ENCODE measurements around the gene SPRED2. TPM values are rescaled to one million over a fixed set of nuclear protein-coding genes. Genes with fewer than 3 reads are reported as not detected.
"Not testable (repeated sequence)": the region's sequence is repeated elsewhere in the genome, so short reads cannot be mapped to it uniquely, and the experiment has no call there.

Gene SPRED2
- total RNA-seq, 1 experiment from 2014 or later: 33.3 TPM

GRCh38 chr2:65340898-65341681, 91.3 kb downstream of the SPRED2 start:
- CTCF ChIA-PET: no interaction called here
- intact Hi-C loops (cut with micrococcal nuclease; ENCODE audit: unreplicated experiment): no loop called here
- H3K4me1 Mint-ChIP-seq (ENCODE audit: low read depth, unreplicated experiment): no peaks in the 10 kb centered on the region
- TF ChIP-seq, protein P1, sequence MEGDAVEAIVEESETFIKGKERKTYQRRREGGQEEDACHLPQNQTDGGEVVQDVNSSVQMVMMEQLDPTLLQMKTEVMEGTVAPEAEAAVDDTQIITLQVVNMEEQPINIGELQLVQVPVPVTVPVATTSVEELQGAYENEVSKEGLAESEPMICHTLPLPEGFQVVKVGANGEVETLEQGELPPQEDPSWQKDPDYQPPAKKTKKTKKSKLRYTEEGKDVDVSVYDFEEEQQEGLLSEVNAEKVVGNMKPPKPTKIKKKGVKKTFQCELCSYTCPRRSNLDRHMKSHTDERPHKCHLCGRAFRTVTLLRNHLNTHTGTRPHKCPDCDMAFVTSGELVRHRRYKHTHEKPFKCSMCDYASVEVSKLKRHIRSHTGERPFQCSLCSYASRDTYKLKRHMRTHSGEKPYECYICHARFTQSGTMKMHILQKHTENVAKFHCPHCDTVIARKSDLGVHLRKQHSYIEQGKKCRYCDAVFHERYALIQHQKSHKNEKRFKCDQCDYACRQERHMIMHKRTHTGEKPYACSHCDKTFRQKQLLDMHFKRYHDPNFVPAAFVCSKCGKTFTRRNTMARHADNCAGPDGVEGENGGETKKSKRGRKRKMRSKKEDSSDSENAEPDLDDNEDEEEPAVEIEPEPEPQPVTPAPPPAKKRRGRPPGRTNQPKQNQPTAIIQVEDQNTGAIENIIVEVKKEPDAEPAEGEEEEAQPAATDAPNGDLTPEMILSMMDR (IDR thresholded peaks at IDR 0.05; ENCODE audit: unreplicated experiment): no peak
- no peak overlapping the region for H3K27ac Mint-ChIP-seq (ENCODE audit: unreplicated experiment)
- no peaks in the 10 kb centered on the region for H3K9me3 Mint-ChIP-seq (ENCODE audit: low read depth, unreplicated experiment)
- no peak for DNase-seq
- BruUV-seq (replicated peaks): no TSS peak
- H3K27me3 Mint-ChIP-seq (ENCODE audit: unreplicated experiment): no peaks in the 10 kb centered on the region
- H3K36me3 Mint-ChIP-seq (ENCODE audit: insufficient read depth, unreplicated experiment): no peaks in the 10 kb centered on the region
- H3K4me3 Mint-ChIP-seq (ENCODE audit: low read depth, unreplicated experiment): no peak overlapping the region

DNA sequence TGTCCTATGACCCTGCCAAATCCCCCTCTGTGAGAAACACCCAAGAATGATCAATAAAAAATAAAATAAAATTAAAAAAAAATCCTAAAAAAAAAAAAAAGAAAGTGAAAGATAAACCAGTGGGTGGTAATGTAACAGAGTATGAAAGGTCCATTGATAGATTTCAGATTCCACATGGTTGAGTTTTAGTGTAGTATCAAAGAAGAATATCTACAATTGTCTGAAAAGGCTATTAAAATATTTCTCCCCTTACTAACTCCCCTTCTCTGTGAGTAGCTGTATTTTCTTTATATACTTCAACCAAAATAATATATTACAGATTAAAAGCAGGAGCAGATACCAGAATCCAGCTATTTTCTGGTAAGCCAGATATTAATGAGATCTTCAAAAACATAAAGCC, 92.8 kb downstream of the SPRED2 start:
- TF ChIP-seq, protein P1 (IDR thresholded peaks at IDR 0.05; ENCODE audit: unreplicated experiment): no peak
- intact Hi-C loops (cut with micrococcal nuclease; ENCODE audit: unreplicated experiment): no loop called here
- H3K4me3 Mint-ChIP-seq (ENCODE audit: low read depth, unreplicated experiment): no peak overlapping the region
- H3K27me3 Mint-ChIP-seq (ENCODE audit: unreplicated experiment): no peaks in the 10 kb centered on the region
- no TSS peak for BruUV-seq (replicated peaks)
- CTCF ChIA-PET: no interaction called here
- no peak for DNase-seq
- no peak overlapping the region for H3K27ac Mint-ChIP-seq (ENCODE audit: unreplicated experiment)
- H3K36me3 Mint-ChIP-seq (ENCODE audit: insufficient read depth, unreplicated experiment): no peaks in the 10 kb centered on the region
- H3K9me3 Mint-ChIP-seq (ENCODE audit: low read depth, unreplicated experiment): no peaks in the 10 kb centered on the region
- no peaks in the 10 kb centered on the region for H3K4me1 Mint-ChIP-seq (ENCODE audit: low read depth, unreplicated experiment)

- H3K4me1 Mint-ChIP-seq (ENCODE audit: low read depth, unreplicated experiment); BruUV-seq (replicated peaks); H3K36me3 Mint-ChIP-seq (ENCODE audit: insufficient read depth, unreplicated experiment); CTCF ChIA-PET; H3K4me3 Mint-ChIP-seq (ENCODE audit: low read depth, unreplicated experiment); H3K27ac Mint-ChIP-seq (ENCODE audit: unreplicated experiment); H3K9me3 Mint-ChIP-seq (ENCODE audit: low read depth, unreplicated experiment); intact Hi-C loops (cut with micrococcal nuclease; ENCODE audit: unreplicated experiment); H3K27me3 Mint-ChIP-seq (ENCODE audit: unreplicated experiment); DNase-seq: not testable (repeated sequence)
Measured at GRCh38 chr2:65338830-65339495, 93.4 kb downstream of the SPRED2 start.

GRCh38 chr2:65337915-65338314, 94.5 kb downstream of the SPRED2 start:
- CTCF ChIA-PET: interaction anchor here (0.6 kb wide), 1 partner anchor 388 kb away, joined by 4 read pairs; no protein-coding TSS in a partner anchor
- H3K9me3 Mint-ChIP-seq (ENCODE audit: low read depth, unreplicated experiment); H3K4me1 Mint-ChIP-seq (ENCODE audit: low read depth, unreplicated experiment); H3K27ac Mint-ChIP-seq (ENCODE audit: unreplicated experiment); H3K36me3 Mint-ChIP-seq (ENCODE audit: insufficient read depth, unreplicated experiment); BruUV-seq (replicated peaks); intact Hi-C loops (cut with micrococcal nuclease; ENCODE audit: unreplicated experiment); DNase-seq; H3K27me3 Mint-ChIP-seq (ENCODE audit: unreplicated experiment); H3K4me3 Mint-ChIP-seq (ENCODE audit: low read depth, unreplicated experiment): not testable (repeated sequence)

DNA sequence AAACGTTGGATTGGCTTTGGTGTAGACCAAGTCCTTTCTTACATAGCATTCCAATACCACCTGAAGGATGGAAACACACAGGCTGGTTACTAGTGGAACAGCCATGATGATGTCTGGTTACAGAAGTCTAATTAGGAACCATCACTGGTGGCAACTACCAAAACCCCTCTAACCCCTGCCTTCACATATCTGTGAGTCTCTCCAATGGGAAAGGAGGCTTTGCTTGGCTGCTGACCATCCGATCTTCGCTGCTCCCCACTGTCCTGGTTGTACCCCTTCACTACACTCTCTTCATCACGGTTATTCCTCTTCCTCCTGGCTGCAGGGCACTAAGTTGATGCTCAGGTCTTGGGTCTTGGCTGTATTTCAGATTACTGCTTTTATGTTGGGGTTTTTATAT, 97.7 kb downstream of the SPRED2 start:
- H3K27ac Mint-ChIP-seq (ENCODE audit: unreplicated experiment): no peak overlapping the region
- intact Hi-C loops (cut with micrococcal nuclease; ENCODE audit: unreplicated experiment): no loop called here
- DNase-seq: no peak
- CTCF ChIA-PET: no interaction called here
- no peaks in the 10 kb centered on the region for H3K27me3 Mint-ChIP-seq (ENCODE audit: unreplicated experiment)
- H3K9me3 Mint-ChIP-seq (ENCODE audit: low read depth, unreplicated experiment): no peaks in the 10 kb centered on the region
- TF ChIP-seq, protein P1 (IDR thresholded peaks at IDR 0.05; ENCODE audit: unreplicated experiment): no peak
- H3K4me3 Mint-ChIP-seq (ENCODE audit: low read depth, unreplicated experiment): no peak overlapping the region
- no peaks in the 10 kb centered on the region for H3K4me1 Mint-ChIP-seq (ENCODE audit: low read depth, unreplicated experiment)
- peaks cover 4% of the 10 kb centered on the region for H3K36me3 Mint-ChIP-seq (ENCODE audit: insufficient read depth, unreplicated experiment)
- no TSS peak for BruUV-seq (replicated peaks)
